ENCODE results near the gene KCNAB2. TPM values are rescaled to one million over a fixed set of nuclear protein-coding genes. Genes with fewer than 3 reads are reported as not detected.
"Not testable (repeated sequence)": the region's sequence is repeated elsewhere in the genome, so short reads cannot be mapped to it uniquely, and the experiment has no call there.

KCNAB2 gene
- polyA plus RNA-seq, 3 donors from 2014 or later: 26.1 to 73.8 (median 42.7) TPM

GRCh38 chr1:6073480-6074053 lies 27.9 kb downstream of the KCNAB2 start:
- DNase-seq: no peak
- H3K4me3 Mint-ChIP-seq: no peak overlapping the region
- H3K27ac Mint-ChIP-seq: no peak overlapping the region
- H3K27me3 Mint-ChIP-seq (ENCODE audit: low read depth in 3 of 3): peaks cover 2 to 3% (median 2%) of the 10 kb centered on the region in 3 donors
- H3K4me1 Mint-ChIP-seq: peaks cover 16 to 31% of the 10 kb centered on the region in 2 donors
- peaks cover 7 to 11% (median 11%) of the 10 kb centered on the region in 3 donors for H3K36me3 Mint-ChIP-seq
- H3K9me3 Mint-ChIP-seq: no peaks in the 10 kb centered on the region

- Mint-ChIP-seq H3K4me3 (no peak overlapping the region), H3K9me3 (no peaks in the 10 kb centered on the region), H3K36me3 (peaks cover 7 to 11% (median 11%) of the 10 kb centered on the region in 3 donors), H3K27me3 (ENCODE audit: low read depth in 3 of 3) (peaks cover 2 to 3% (median 2%) of the 10 kb centered on the region in 3 donors), H3K27ac (no peak overlapping the region), H3K4me1 (peaks cover 16 to 28% of the 10 kb centered on the region in 2 donors)
- DNase-seq: no peak
Observed at GRCh38 chr1:6074192-6074901, 28.7 kb downstream of the KCNAB2 start.

- peaks cover 2 to 3% (median 2%) of the 10 kb centered on the region in 3 donors for H3K27me3 Mint-ChIP-seq (ENCODE audit: low read depth in 3 of 3)
- no peaks in the 10 kb centered on the region for H3K9me3 Mint-ChIP-seq
- no peak for DNase-seq
- peaks cover 13 to 16% (median 16%) of the 10 kb centered on the region in 3 donors for H3K36me3 Mint-ChIP-seq
- peak overlapping the region in 3 of 6 donors; percentile 18 to 74 (median 35) for H3K27ac Mint-ChIP-seq
- H3K4me3 Mint-ChIP-seq: no peak overlapping the region
- peaks cover 12 to 19% of the 10 kb centered on the region in 2 donors for H3K4me1 Mint-ChIP-seq
Observed at GRCh38 chr1:6075748-6076147, 30.1 kb downstream of the KCNAB2 start.

GRCh38 chr1:6077061-6077460 lies 31.4 kb downstream of the KCNAB2 start:
- not testable (repeated sequence) for DNase-seq; H3K27me3 Mint-ChIP-seq (ENCODE audit: low read depth in 3 of 3); H3K9me3 Mint-ChIP-seq; H3K4me3 Mint-ChIP-seq; H3K27ac Mint-ChIP-seq
- Mint-ChIP-seq H3K4me1 (peaks cover 12 to 17% of the 10 kb centered on the region in 2 donors), H3K36me3 (peaks cover 13 to 24% (median 16%) of the 10 kb centered on the region in 3 donors)

GRCh38 chr1:6077506-6077905 lies 31.8 kb downstream of the KCNAB2 start:
- H3K9me3 Mint-ChIP-seq: no peaks in the 10 kb centered on the region
- H3K27ac Mint-ChIP-seq: no peak overlapping the region
- peaks cover 12 to 17% of the 10 kb centered on the region in 2 donors for H3K4me1 Mint-ChIP-seq
- H3K36me3 Mint-ChIP-seq: peaks cover 13 to 24% (median 16%) of the 10 kb centered on the region in 3 donors
- peaks cover 2 to 3% (median 2%) of the 10 kb centered on the region in 3 donors for H3K27me3 Mint-ChIP-seq (ENCODE audit: low read depth in 3 of 3)
- DNase-seq: no peak
- no peak overlapping the region for H3K4me3 Mint-ChIP-seq

- H3K27ac Mint-ChIP-seq: peak overlapping the region in 1 of 6 donors; percentile 49
- H3K36me3 Mint-ChIP-seq: peaks cover 13 to 24% (median 16%) of the 10 kb centered on the region in 3 donors
- no peaks in the 10 kb centered on the region for H3K9me3 Mint-ChIP-seq
- peaks cover 12 to 17% of the 10 kb centered on the region in 2 donors for H3K4me1 Mint-ChIP-seq
- peaks cover 2 to 5% (median 2%) of the 10 kb centered on the region in 3 donors for H3K27me3 Mint-ChIP-seq (ENCODE audit: low read depth in 3 of 3)
- H3K4me3 Mint-ChIP-seq: no peak overlapping the region
- no peak for DNase-seq
Observed at GRCh38 chr1:6077919-6078318, 32.2 kb downstream of the KCNAB2 start.

- Mint-ChIP-seq H3K4me3 (no peak overlapping the region), H3K4me1 (peaks cover 9 to 11% of the 10 kb centered on the region in 2 donors), H3K27ac (no peak overlapping the region), H3K9me3 (no peaks in the 10 kb centered on the region), H3K27me3 (ENCODE audit: low read depth in 3 of 3) (peaks cover 2 to 3% (median 2%) of the 10 kb centered on the region in 3 donors), H3K36me3 (peaks cover 6 to 21% (median 10%) of the 10 kb centered on the region in 3 donors)
- no peak for DNase-seq
Observed at GRCh38 chr1:6080469-6080868, 34.8 kb downstream of the KCNAB2 start.

- Mint-ChIP-seq H3K27me3 (ENCODE audit: low read depth in 3 of 3) (peaks cover under 1 to 3% (median 2%) of the 10 kb centered on the region in 3 donors), H3K9me3 (no peaks in the 10 kb centered on the region), H3K4me3 (no peak overlapping the region), H3K27ac (no peak overlapping the region), H3K4me1 (peaks cover 6 to 8% of the 10 kb centered on the region in 2 donors), H3K36me3 (peaks cover 6 to 17% (median 6%) of the 10 kb centered on the region in 3 donors)
- no peak for DNase-seq
Observed at GRCh38 chr1:6081901-6082300, 36.2 kb downstream of the KCNAB2 start.

GRCh38 chr1:6082430-6082971 lies 36.8 kb downstream of the KCNAB2 start:
- H3K36me3 Mint-ChIP-seq: peaks cover 6 to 17% (median 6%) of the 10 kb centered on the region in 3 donors

GRCh38 chr1:6083385-6083784 lies 37.7 kb downstream of the KCNAB2 start:
- H3K4me1 Mint-ChIP-seq: peaks cover 2 to 6% of the 10 kb centered on the region in 2 donors
- H3K36me3 Mint-ChIP-seq: peaks cover 6 to 17% (median 6%) of the 10 kb centered on the region in 3 donors
- no peak overlapping the region for H3K27ac Mint-ChIP-seq
- no peak for DNase-seq
- peaks cover under 1 to 3% (median 2%) of the 10 kb centered on the region in 3 donors for H3K27me3 Mint-ChIP-seq (ENCODE audit: low read depth in 3 of 3)
- no peak overlapping the region for H3K4me3 Mint-ChIP-seq
- H3K9me3 Mint-ChIP-seq: no peaks in the 10 kb centered on the region

More at GRCh38 chr1:6082430-6082971, 36.8 kb downstream of the KCNAB2 start:
- Mint-ChIP-seq H3K27ac (no peak overlapping the region), H3K4me3 (no peak overlapping the region), H3K4me1 (peaks cover 6% of the 10 kb centered on the region in 2 donors), H3K9me3 (no peaks in the 10 kb centered on the region), H3K27me3 (ENCODE audit: low read depth in 3 of 3) (peaks cover 2 to 3% (median 2%) of the 10 kb centered on the region in 3 donors)
- no peak for DNase-seq

- DNase-seq: no peak
- Mint-ChIP-seq H3K36me3 (peaks cover 6 to 17% (median 6%) of the 10 kb centered on the region in 3 donors), H3K4me1 (peaks cover 0 to 6% of the 10 kb centered on the region in 2 donors), H3K9me3 (no peaks in the 10 kb centered on the region), H3K4me3 (no peak overlapping the region), H3K27me3 (ENCODE audit: low read depth in 3 of 3) (peaks cover 0 to 3% (median 2%) of the 10 kb centered on the region in 3 donors), H3K27ac (peak overlapping the region in 2 of 6 donors; percentile 35 to 73)
Observed at GRCh38 chr1:6083801-6084446, 38.2 kb downstream of the KCNAB2 start.

GRCh38 chr1:6084781-6085495 lies 39.2 kb downstream of the KCNAB2 start:
- H3K9me3 Mint-ChIP-seq: no peaks in the 10 kb centered on the region
- H3K4me3 Mint-ChIP-seq: no peak overlapping the region
- H3K4me1 Mint-ChIP-seq: peaks cover 0 to 1% of the 10 kb centered on the region in 2 donors
- H3K36me3 Mint-ChIP-seq: peaks cover 0 to 15% (median 0%) of the 10 kb centered on the region in 3 donors
- DNase-seq: no peak
- H3K27ac Mint-ChIP-seq: no peak overlapping the region
- H3K27me3 Mint-ChIP-seq (ENCODE audit: low read depth in 3 of 3): peaks cover 0 to 3% (median 2%) of the 10 kb centered on the region in 3 donors

- H3K27ac Mint-ChIP-seq: no peak overlapping the region
- no peak for DNase-seq
Observed at GRCh38 chr1:6085666-6086065, 40.0 kb downstream of the KCNAB2 start.

More at GRCh38 chr1:6085666-6086065, 40.0 kb downstream of the KCNAB2 start:
- Mint-ChIP-seq H3K36me3 (peaks cover 0 to 16% (median 0%) of the 10 kb centered on the region in 3 donors), H3K4me1 (no peaks in the 10 kb centered on the region), H3K27me3 (ENCODE audit: low read depth in 3 of 3) (peaks cover 0 to 3% (median 2%) of the 10 kb centered on the region in 3 donors), H3K4me3 (no peak overlapping the region), H3K9me3 (no peaks in the 10 kb centered on the region)
